Measurements from ENCODE around the gene COPB1.

Gene COPB1

GRCh38 chr11:14463623-14464022, 36.0 kb downstream of the COPB1 start:
- no peak overlapping the region for H3K9ac ChIP-seq
- no peaks in the 10 kb centered on the region for H3K9me3 ChIP-seq (ENCODE audit: control insufficient read depth, low read length)
- H2AFZ ChIP-seq, result no peak overlapping the region
- H3K36me3 ChIP-seq (ENCODE audit: control insufficient read depth, insufficient read depth, low read length), result no peaks in the 10 kb centered on the region
- TF ChIP-seq, protein P1, sequence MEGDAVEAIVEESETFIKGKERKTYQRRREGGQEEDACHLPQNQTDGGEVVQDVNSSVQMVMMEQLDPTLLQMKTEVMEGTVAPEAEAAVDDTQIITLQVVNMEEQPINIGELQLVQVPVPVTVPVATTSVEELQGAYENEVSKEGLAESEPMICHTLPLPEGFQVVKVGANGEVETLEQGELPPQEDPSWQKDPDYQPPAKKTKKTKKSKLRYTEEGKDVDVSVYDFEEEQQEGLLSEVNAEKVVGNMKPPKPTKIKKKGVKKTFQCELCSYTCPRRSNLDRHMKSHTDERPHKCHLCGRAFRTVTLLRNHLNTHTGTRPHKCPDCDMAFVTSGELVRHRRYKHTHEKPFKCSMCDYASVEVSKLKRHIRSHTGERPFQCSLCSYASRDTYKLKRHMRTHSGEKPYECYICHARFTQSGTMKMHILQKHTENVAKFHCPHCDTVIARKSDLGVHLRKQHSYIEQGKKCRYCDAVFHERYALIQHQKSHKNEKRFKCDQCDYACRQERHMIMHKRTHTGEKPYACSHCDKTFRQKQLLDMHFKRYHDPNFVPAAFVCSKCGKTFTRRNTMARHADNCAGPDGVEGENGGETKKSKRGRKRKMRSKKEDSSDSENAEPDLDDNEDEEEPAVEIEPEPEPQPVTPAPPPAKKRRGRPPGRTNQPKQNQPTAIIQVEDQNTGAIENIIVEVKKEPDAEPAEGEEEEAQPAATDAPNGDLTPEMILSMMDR (IDR thresholded peaks at IDR 0.05), result no peak
- no peaks in the 10 kb centered on the region for H3K79me2 ChIP-seq
- H3K27ac ChIP-seq, result no peak overlapping the region
- H3K4me1 ChIP-seq, result no peaks in the 10 kb centered on the region
- H3K4me3 ChIP-seq (ENCODE audit: low read depth, low read length), result no peak overlapping the region
- H3K4me2 ChIP-seq (ENCODE audit: low read length), result no peak overlapping the region
- H3K27me3 ChIP-seq (ENCODE audit: control insufficient read depth, insufficient read depth, low read length), result no peaks in the 10 kb centered on the region

GRCh38 chr11:14460147-14460546, 39.5 kb downstream of the COPB1 start:
- no peak overlapping the region for H3K9ac ChIP-seq
- H2AFZ ChIP-seq, result no peak overlapping the region
- H3K4me1 ChIP-seq, result no peaks in the 10 kb centered on the region
- no peak overlapping the region for H3K4me2 ChIP-seq (ENCODE audit: low read length)
- no peaks in the 10 kb centered on the region for H3K36me3 ChIP-seq (ENCODE audit: control insufficient read depth, insufficient read depth, low read length)
- H3K27me3 ChIP-seq (ENCODE audit: control insufficient read depth, insufficient read depth, low read length), result no peaks in the 10 kb centered on the region
- H3K79me2 ChIP-seq, result no peaks in the 10 kb centered on the region
- H3K4me3 ChIP-seq (ENCODE audit: low read depth, low read length), result no peak overlapping the region
- no peaks in the 10 kb centered on the region for H3K9me3 ChIP-seq (ENCODE audit: control insufficient read depth, low read length)
- H3K27ac ChIP-seq, result no peak overlapping the region
- TF ChIP-seq, protein P1 (IDR thresholded peaks at IDR 0.05), result no peak

- Histone ChIP-seq H3K27ac (no peak overlapping the region), H2AFZ (no peak overlapping the region), H3K36me3 (ENCODE audit: control insufficient read depth, insufficient read depth, low read length) (no peaks in the 10 kb centered on the region), H3K4me2 (ENCODE audit: low read length) (no peak overlapping the region), H3K27me3 (ENCODE audit: control insufficient read depth, insufficient read depth, low read length) (no peaks in the 10 kb centered on the region), H3K9ac (no peak overlapping the region), H3K79me2 (no peaks in the 10 kb centered on the region), H3K4me3 (ENCODE audit: low read depth, low read length) (no peak overlapping the region), H3K4me1 (no peaks in the 10 kb centered on the region), H3K9me3 (ENCODE audit: control insufficient read depth, low read length) (no peaks in the 10 kb centered on the region)
- TF ChIP-seq, protein P1 (IDR thresholded peaks at IDR 0.05), result no peak
Observed at GRCh38 chr11:14458377-14458776, 41.2 kb downstream of the COPB1 start.

GRCh38 chr11:14455648-14456430, 43.8 kb downstream of the COPB1 start:
- H3K79me2 ChIP-seq, result no peaks in the 10 kb centered on the region
- no peak overlapping the region for H3K27ac ChIP-seq
- H3K9me3 ChIP-seq (ENCODE audit: control insufficient read depth, low read length), result no peaks in the 10 kb centered on the region
- H3K4me1 ChIP-seq, result no peaks in the 10 kb centered on the region
- H3K36me3 ChIP-seq (ENCODE audit: control insufficient read depth, insufficient read depth, low read length), result no peaks in the 10 kb centered on the region
- H3K9ac ChIP-seq, result no peak overlapping the region
- no peaks in the 10 kb centered on the region for H3K27me3 ChIP-seq (ENCODE audit: control insufficient read depth, insufficient read depth, low read length)
- H3K4me3 ChIP-seq (ENCODE audit: low read depth, low read length), result no peak overlapping the region
- H3K4me2 ChIP-seq (ENCODE audit: low read length), result no peak overlapping the region
- TF ChIP-seq, protein P1 (IDR thresholded peaks at IDR 0.05), result no peak
- no peak overlapping the region for H2AFZ ChIP-seq
